DOHH2 (cell line): ENCODE results near the gene DLX2.

Source experiments
- H3F3A ChIP-seq: fragments of 200-600 bp; sonication (generic), shearing (Covaris generic); 2 replicates; pipeline ENCODE4 v1.6.0; 2016; ENCODE audit warnings: antibody characterized with exemption, mild to moderate bottlenecking; ENCODE audit not compliant: control insufficient read depth, insufficient read depth
- H3K27ac ChIP-seq: fragments of 200-600 bp; sonication (generic); 2 replicates; pipeline ENCODE4 v1.5.1; 2014; ENCODE audit warnings: low read depth, mild to moderate bottlenecking, low read length, moderate library complexity
- H3K27me3 ChIP-seq: fragments of 200-600 bp; sonication (generic); 2 replicates; pipeline ENCODE4 v1.6.1; 2014; ENCODE audit warnings: mild to moderate bottlenecking, low read length, mixed read lengths; ENCODE audit not compliant: control insufficient read depth
- H3K36me3 ChIP-seq: fragments of 200-600 bp; sonication (generic); 2 replicates; pipeline ENCODE4 v1.6.1; 2014; ENCODE audit warnings: mild to moderate bottlenecking, low read length, moderate library complexity, mixed read lengths; ENCODE audit not compliant: control insufficient read depth
- H3K4me1 ChIP-seq: fragments of 200-600 bp; sonication (generic); 2 replicates; pipeline ENCODE4 v1.6.1; 2014; ENCODE audit warnings: mild to moderate bottlenecking, low read length, mixed read lengths; ENCODE audit not compliant: control insufficient read depth
- H3K4me2 ChIP-seq: fragments of 200-600 bp; sonication (generic); 2 replicates; pipeline ENCODE4 v1.6.0; 2014; ENCODE audit warnings: mild to moderate bottlenecking, low read length, moderate library complexity
- H3K4me3 ChIP-seq: fragments of 200-600 bp; sonication (generic); 2 replicates; pipeline ENCODE4 v1.5.1; 2014; ENCODE audit warnings: mild to moderate bottlenecking, low read length, mixed read lengths
- H3K79me2 ChIP-seq: fragments of 200-600 bp; sonication (generic); 2 replicates; pipeline ENCODE4 v1.6.1; 2014; ENCODE audit warnings: mild to moderate bottlenecking, low read length, mixed read lengths; ENCODE audit not compliant: control insufficient read depth
- H3K9me2 ChIP-seq: fragments of 200-600 bp; sonication (generic); replicated peaks from 2 replicates; pipeline ENCODE4 v1.6.1; 2014; ENCODE audit warnings: mild to moderate bottlenecking, low read length, mixed read lengths; ENCODE audit not compliant: control insufficient read depth
- H3K9me3 ChIP-seq: fragments of 200-600 bp; sonication (generic); 2 replicates; pipeline ENCODE4 v1.6.1; 2014; ENCODE audit warnings: antibody characterized with exemption, low read length, mixed read lengths; ENCODE audit not compliant: control insufficient read depth, insufficient read depth
- H4K20me1 ChIP-seq: fragments of 200-600 bp; sonication (generic); 2 replicates; pipeline ENCODE4 v1.6.0; 2014; ENCODE audit warnings: low read depth, mild to moderate bottlenecking, antibody characterized with exemption, low read length, moderate library complexity; ENCODE audit not compliant: control insufficient read depth, insufficient read depth
- CTCF ChIP-seq: fragments of 200-600 bp; sonication (generic); IDR thresholded peaks from one replicate; pipeline ENCODE4 v1.5.1; 2014; ENCODE audit warnings: antibody characterized with exemption, mild to moderate bottlenecking, low read depth, low read length; ENCODE audit not compliant: poor library complexity, severe bottlenecking
- EZH2phosphoT487 ChIP-seq: fragments of 200-600 bp; sonication (generic); IDR thresholded peaks from 2 replicates; pipeline ENCODE4 v1.6.1; 2017; ENCODE audit warnings: borderline replicate concordance, mild to moderate bottlenecking, antibody characterized with exemption, low read length, moderate library complexity, mixed read lengths

Gene DLX2

GRCh38 chr2:172050479-172051125, 52.1 kb downstream of the DLX2 start:
- no peaks in the 10 kb centered on the region for H3K9me3 ChIP-seq
- H3K27me3 ChIP-seq = no peaks in the 10 kb centered on the region
- no peaks in the 10 kb centered on the region for H4K20me1 ChIP-seq
- H3K4me1 ChIP-seq = peaks cover 5% of the 10 kb centered on the region
- no peak overlapping the region for H3K4me2 ChIP-seq
- H3K36me3 ChIP-seq = no peaks in the 10 kb centered on the region
- H3K27ac ChIP-seq = no peak overlapping the region
- peaks cover 2% of the 10 kb centered on the region; the same call in 1 of the 2 replicates for H3F3A ChIP-seq
- H3K9me2 ChIP-seq = no peaks in the 10 kb centered on the region
- no peak for TF ChIP-seq CTCF
- no peak for TF ChIP-seq EZH2phosphoT487
- H3K79me2 ChIP-seq = no peaks in the 10 kb centered on the region
- H3K4me3 ChIP-seq = no peak overlapping the region

- no peaks in the 10 kb centered on the region for H3K9me2 ChIP-seq
- H3K4me3 ChIP-seq = no peak overlapping the region
Observed at GRCh38 chr2:172049567-172050120, 53.1 kb downstream of the DLX2 start.

More at GRCh38 chr2:172049567-172050120, 53.1 kb downstream of the DLX2 start:
- Histone ChIP-seq H3K79me2 (no peaks in the 10 kb centered on the region), H3K9me3 (no peaks in the 10 kb centered on the region), H3F3A (peaks cover 2% of the 10 kb centered on the region; the same call in 1 of the 2 replicates), H3K4me1 (peaks cover 5% of the 10 kb centered on the region), H4K20me1 (no peaks in the 10 kb centered on the region), H3K4me2 (no peak overlapping the region), H3K27me3 (no peaks in the 10 kb centered on the region), H3K36me3 (no peaks in the 10 kb centered on the region), H3K27ac (no peak overlapping the region)
- no peak for TF ChIP-seq CTCF
- no peak for TF ChIP-seq EZH2phosphoT487
